Erythroblast (primary cell): Measurements from ENCODE around the gene FNDC3B.
"Not testable (repeated sequence)": the region's sequence is repeated elsewhere in the genome, so short reads cannot be mapped to it uniquely, and the experiment has no call there.

ENCODE experiments used
- GATA1 ChIP-seq: IDR thresholded peaks from 2 replicates; pipeline ENCODE4 v1.6.1; 2011; ENCODE audit warnings: low read depth, mild to moderate bottlenecking, control low read depth, low read length, moderate library complexity
- POLR2A ChIP-seq: IDR thresholded peaks from 2 replicates; pipeline ENCODE4 v1.6.1; 2011; ENCODE audit warnings: mild to moderate bottlenecking, low read length

GRCh38 chr3:172243376-172243775 is 204.0 kb downstream of the FNDC3B start:
- not testable (repeated sequence) for TF ChIP-seq POLR2A, GATA1
